Measurements from ENCODE around the gene U2AF2. TPM values are rescaled to one million over a fixed set of nuclear protein-coding genes. Genes with fewer than 3 reads are reported as not detected.

Gene U2AF2
- total and polyA plus RNA-seq, 2 of the 4 experiments (the other 2 are of a cell fraction): 120 to 260 TPM

- ChIA-PET CTCF (no interaction called here), POLR2A (ENCODE audit: unreplicated experiment) (no interaction called here)
- ATAC-seq (ENCODE audit: low read depth) (no peak), DNase-seq (no peak)
- in situ Hi-C loops (cut with MboI; ENCODE audit: low sequenced_read_pairs): no loop called here
- H2AFZ ChIP-seq (replicated peaks; ENCODE audit: low read length, poor library complexity): no peak overlapping the region
- no peak overlapping the region for H2BK120ac ChIP-seq (ENCODE audit: low read depth, low read length)
- BruUV-seq (replicated peaks): no TSS peak
- H3K4me3 ChIP-seq (ENCODE audit: insufficient read depth, low read depth, low read length): no peak overlapping the region
- no peaks in the 10 kb centered on the region for H3K9me3 ChIP-seq (ENCODE audit: control insufficient read depth, insufficient read depth, low read length)
- no peak overlapping the region for H2BK5ac ChIP-seq (ENCODE audit: low read depth, low read length, poor library complexity, severe bottlenecking)
- H4K20me1 ChIP-seq (ENCODE audit: insufficient read depth, low read length): peaks cover 11% of the 10 kb centered on the region; the same call in 1 of the 2 replicates
- H3K23ac ChIP-seq (ENCODE audit: low read depth, low read length): no peak overlapping the region
- intact Hi-C loops (cut with micrococcal nuclease): no loop called here
- no peak overlapping the region for H3K4me2 ChIP-seq (ENCODE audit: low read depth, low read length)
- peaks cover 15% of the 10 kb centered on the region; the same call in 1 of the 2 replicates for H3K9me1 ChIP-seq (ENCODE audit: insufficient read depth, low read length)
- peaks cover 15 to 48% of the 10 kb centered on the region in 2 experiments for H3K79me1 ChIP-seq (ENCODE audit: low read depth in 1 of 2, low read length in 2 of 2)
- H3K4me1 ChIP-seq (ENCODE audit: control insufficient read depth, insufficient read depth, low read length): peaks cover 13% of the 10 kb centered on the region
- no peak overlapping the region for H4K8ac ChIP-seq (ENCODE audit: low read depth in 2 of 2, low read length in 2 of 2)
- no peak overlapping the region for H3K27ac ChIP-seq (ENCODE audit: insufficient read depth, low read length)
- dilution Hi-C loops (cut with HindIII; ENCODE audit: low sequenced_read_pairs, unreplicated experiment): no loop called here
- no peak overlapping the region for H3K14ac ChIP-seq (replicated peaks; ENCODE audit: low read depth, low read length)
- H3K9ac ChIP-seq (ENCODE audit: low read depth, low read length): no peak overlapping the region
- H3K18ac ChIP-seq (ENCODE audit: low read depth, low read length): no peak overlapping the region
- H3K36me3 ChIP-seq (ENCODE audit: control insufficient read depth, insufficient read depth, low read length): peaks cover 21% of the 10 kb centered on the region
- H4K5ac ChIP-seq (ENCODE audit: low read depth, low read length): no peak overlapping the region
- no peak overlapping the region for H2BK20ac ChIP-seq (ENCODE audit: low read depth, low read length)
- 96% methylated on average over 36 of the region's 55 CpGs; no CpG with 5 or more reads in 1 of the 2 experiments for WGBS, 2 experiments (ENCODE audit: extremely low coverage in 2 of 2, insufficient read length in 1 of 2)
- no peak overlapping the region for H3K4ac ChIP-seq (ENCODE audit: low read depth, low read length)
- no peak overlapping the region for H3K56ac ChIP-seq (ENCODE audit: extremely low read depth, insufficient read depth, low read length)
- no peak overlapping the region for H2AK5ac ChIP-seq (ENCODE audit: low read depth, low read length)
- no peak overlapping the region for H4K91ac ChIP-seq (ENCODE audit: insufficient read depth, low read depth, low read length)
- TF ChIP-seq CHD1 (IDR thresholded peaks at IDR 0.05; ENCODE audit: low read depth, low read length): no peak
- TF ChIP-seq MXI1 (IDR thresholded peaks at IDR 0.05; ENCODE audit: borderline replicate concordance, low read depth, low read length): no peak
- TF ChIP-seq MAZ (IDR thresholded peaks at IDR 0.05; ENCODE audit: borderline replicate concordance, low read depth, low read length): no peak
- no peak overlapping the region for H2AK9ac ChIP-seq (replicated peaks; ENCODE audit: low read depth, low read length, poor library complexity)
- H2BK15ac ChIP-seq (ENCODE audit: low read depth, low read length): no peak overlapping the region
- no peaks in the 10 kb centered on the region for H3K27me3 ChIP-seq (ENCODE audit: control insufficient read depth, insufficient read depth, low read length)
Measured at GRCh38 chr19:55621673-55622231, 33.1 kb upstream of the U2AF2 start.
